Lower leg skin (tissue), 4 donors: ENCODE data around the gene FZD10. TPM values are rescaled to one million over a fixed set of nuclear protein-coding genes. Genes with fewer than 3 reads are reported as not detected.

Experiments used
- DNase-seq, 2 donors: peaks; one replicate each; pipeline ENCODE4 v3.0.0-alpha.2; 2019; ENCODE audit warnings: low spot score in 2 of 2
- H3K4me3 ChIP-seq: fragments of 200-600 bp; sonication (generic); 2 replicates; pipeline ENCODE4 v1.5.1; 2017; ENCODE audit warnings: mild to moderate bottlenecking, low read depth; ENCODE audit not compliant: poor library complexity, severe bottlenecking
- POLR2A ChIP-seq, 2 donors: fragments of 450-650 bp; IDR thresholded peaks; one replicate each; pipeline ENCODE4 v1.6.1; 2016 to 2017; ENCODE audit warnings: antibody characterized with exemption in 2 of 2, mild to moderate bottlenecking in 1 of 2, moderate library complexity in 1 of 2
- WGBS, 2 donors: methylation state at CpG; one replicate each; pipeline ENCODE4 v1.1.5; 2018; 5-methylcytosine and 5-hydroxymethylcytosine counted together
- intact Hi-C: fragments of 100-400 bp; cut with DNase I; formaldehyde crosslinking; loops from one replicate; pipeline ENCODE4 v1.15.0; 2023; ENCODE audit warnings: low total_unique reads
- total RNA-seq, 4 donors: library from RNA; depleted of rRNA; stranded (reverse); fragments of >200 nt; gene quantifications; one replicate each; pipeline ENCODE4 v1.1.0, GENCODE V29; 2016
- TF ChIP-seq, protein P1 (sequence below), 3 donors: fragments of 450-650 bp; IDR thresholded peaks; one replicate each; pipeline ENCODE4 v1.5.1; 2016; ENCODE audit warnings: antibody characterized with exemption in 3 of 3, mild to moderate bottlenecking in 3 of 3, moderate library complexity in 2 of 3

FZD10 gene
- total RNA-seq, 4 donors from 2014 or later, result 11.0 to 33.2 (median 19.3) TPM

DNA sequence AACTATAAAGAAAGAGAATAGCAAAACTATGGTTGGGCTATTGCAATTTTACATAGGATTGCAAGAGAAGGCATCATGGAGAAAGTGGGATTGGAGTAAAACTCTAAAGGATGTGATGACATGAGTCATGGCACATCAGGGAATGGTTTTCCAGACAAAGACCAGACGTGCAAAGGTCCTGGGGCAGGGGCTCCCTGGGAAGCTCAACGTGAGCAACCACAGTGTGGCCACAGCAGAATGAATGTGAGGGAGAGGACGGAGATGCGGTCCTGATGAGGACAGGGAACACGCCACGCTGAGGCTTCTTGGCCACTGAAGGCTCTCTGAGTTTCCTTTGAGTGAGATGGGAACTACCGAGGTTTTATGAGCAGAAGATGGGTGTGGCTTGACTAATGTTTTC, 38.2 kb downstream of the FZD10 start:
- H3K4me3 ChIP-seq, result no peak overlapping the region
- TF ChIP-seq, protein P1, sequence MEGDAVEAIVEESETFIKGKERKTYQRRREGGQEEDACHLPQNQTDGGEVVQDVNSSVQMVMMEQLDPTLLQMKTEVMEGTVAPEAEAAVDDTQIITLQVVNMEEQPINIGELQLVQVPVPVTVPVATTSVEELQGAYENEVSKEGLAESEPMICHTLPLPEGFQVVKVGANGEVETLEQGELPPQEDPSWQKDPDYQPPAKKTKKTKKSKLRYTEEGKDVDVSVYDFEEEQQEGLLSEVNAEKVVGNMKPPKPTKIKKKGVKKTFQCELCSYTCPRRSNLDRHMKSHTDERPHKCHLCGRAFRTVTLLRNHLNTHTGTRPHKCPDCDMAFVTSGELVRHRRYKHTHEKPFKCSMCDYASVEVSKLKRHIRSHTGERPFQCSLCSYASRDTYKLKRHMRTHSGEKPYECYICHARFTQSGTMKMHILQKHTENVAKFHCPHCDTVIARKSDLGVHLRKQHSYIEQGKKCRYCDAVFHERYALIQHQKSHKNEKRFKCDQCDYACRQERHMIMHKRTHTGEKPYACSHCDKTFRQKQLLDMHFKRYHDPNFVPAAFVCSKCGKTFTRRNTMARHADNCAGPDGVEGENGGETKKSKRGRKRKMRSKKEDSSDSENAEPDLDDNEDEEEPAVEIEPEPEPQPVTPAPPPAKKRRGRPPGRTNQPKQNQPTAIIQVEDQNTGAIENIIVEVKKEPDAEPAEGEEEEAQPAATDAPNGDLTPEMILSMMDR (IDR thresholded peaks at IDR 0.05), result no peak
- no peak for TF ChIP-seq POLR2A (IDR thresholded peaks at IDR 0.05)
- WGBS, 2 donors, result 82 to 88% methylated on average over 7 of the region's 7 CpGs
- DNase-seq, result peak in 1 of 2 donors; percentile 43
- intact Hi-C loops, result no loop called here

DNA sequence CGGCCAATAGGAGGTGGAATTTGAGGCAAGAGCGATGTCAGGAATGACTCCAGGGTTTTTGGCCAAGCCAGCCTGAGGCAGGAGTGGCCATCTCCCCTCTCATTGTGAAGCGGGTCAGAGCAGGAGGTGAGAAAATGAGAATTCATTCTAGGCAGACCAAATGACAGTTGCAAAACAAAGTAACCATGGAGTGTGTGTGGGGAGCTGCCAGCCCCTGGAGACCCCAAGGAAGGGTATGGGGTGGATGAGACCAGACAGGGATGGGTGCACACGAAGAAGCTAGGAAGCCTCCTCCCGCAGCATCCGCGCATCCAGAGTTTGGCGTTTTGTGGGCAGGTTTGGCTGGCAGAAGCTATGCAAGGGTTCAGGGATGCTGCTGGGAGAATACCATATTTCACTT, 38.8 kb downstream of the FZD10 start:
- H3K4me3 ChIP-seq, result no peak overlapping the region
- DNase-seq, result peak in 1 of 2 donors; percentile 17
- intact Hi-C loops, result no loop called here
- TF ChIP-seq POLR2A (IDR thresholded peaks at IDR 0.05), result no peak
- TF ChIP-seq, protein P1 (IDR thresholded peaks at IDR 0.05), result no peak
- 92 to 96% methylated on average over 8 of the region's 8 CpGs for WGBS, 2 donors

DNA sequence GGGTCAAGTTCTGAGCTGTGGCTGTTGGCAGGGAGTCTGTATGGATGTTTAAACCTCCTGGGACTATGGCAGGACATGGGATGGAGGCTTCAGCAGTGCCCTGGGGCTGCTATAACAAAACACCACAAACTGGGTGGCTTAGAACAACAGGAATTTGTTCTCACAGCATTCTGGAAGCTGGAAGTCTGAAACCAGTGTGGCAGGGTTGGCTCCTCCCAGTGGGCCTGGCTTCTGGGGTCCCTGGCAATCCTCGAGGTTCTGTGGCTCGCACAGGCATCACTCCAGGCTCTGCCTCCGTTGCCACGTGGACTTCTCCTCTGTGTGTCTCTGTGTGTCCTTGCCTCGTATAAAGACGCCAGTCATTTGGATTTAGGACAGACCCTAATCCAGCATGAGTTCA, 39.9 kb downstream of the FZD10 start:
- 69 to 76% methylated on average over 6 of the region's 6 CpGs for WGBS, 2 donors
- TF ChIP-seq, protein P1 (IDR thresholded peaks at IDR 0.05), result no peak
- TF ChIP-seq POLR2A (IDR thresholded peaks at IDR 0.05), result no peak

DNA sequence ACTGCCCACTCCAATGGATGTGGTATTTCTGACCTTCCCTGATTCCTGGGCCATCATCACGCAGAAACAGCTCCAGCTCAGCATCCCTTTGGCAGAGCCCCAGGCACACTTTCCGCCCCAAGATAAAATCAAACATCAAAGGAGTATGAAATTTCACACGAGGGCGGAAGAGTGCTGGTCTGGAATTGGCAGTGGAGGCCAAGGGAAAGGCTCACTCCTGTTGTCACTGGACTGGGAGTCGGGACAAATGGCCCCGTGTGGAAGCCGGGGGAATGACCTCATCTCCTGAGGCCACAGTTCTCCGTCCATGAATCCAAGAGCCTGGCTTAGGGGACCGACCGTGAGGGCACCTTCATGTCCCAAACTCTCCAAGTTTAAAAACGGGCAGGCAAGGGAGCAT, 40.9 kb downstream of the FZD10 start:
- H3K4me3 ChIP-seq, result no peak overlapping the region
- no peak for TF ChIP-seq POLR2A (IDR thresholded peaks at IDR 0.05)
- TF ChIP-seq, protein P1 (IDR thresholded peaks at IDR 0.05), result no peak
- peak in 1 of 2 donors; percentile 76 for DNase-seq
- intact Hi-C loops, result no loop called here
- 59% methylated on average over 11 of the region's 11 CpGs for WGBS, 2 donors

More for the DNA sequence above, 39.9 kb downstream of the FZD10 start:
- no peak overlapping the region for H3K4me3 ChIP-seq
- intact Hi-C loops, result no loop called here
- peak in 1 of 2 donors; percentile 59 for DNase-seq

DNA sequence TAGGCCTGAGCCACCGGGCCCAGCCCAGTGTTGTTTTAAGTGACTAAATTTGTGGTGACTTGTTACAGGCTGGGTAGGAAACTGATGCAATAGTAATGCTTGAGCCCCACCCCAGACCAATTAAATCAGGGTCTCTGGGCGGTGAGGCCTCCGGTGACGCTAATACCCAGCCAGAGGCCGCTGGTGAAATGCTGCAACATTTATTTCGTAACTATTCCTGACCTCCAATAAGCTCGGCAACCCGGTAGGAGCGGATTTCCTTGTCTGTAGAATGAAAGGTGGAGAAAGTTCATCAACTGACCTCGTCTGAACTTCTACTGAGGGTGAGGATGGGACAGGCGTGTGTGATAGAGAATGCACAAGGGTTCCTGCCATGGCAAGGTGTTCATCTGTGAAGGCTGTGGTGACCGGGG, 42.3 kb downstream of the FZD10 start:
- no peak overlapping the region for H3K4me3 ChIP-seq
- WGBS, 2 donors, result 73 to 78% methylated on average over 12 of the region's 12 CpGs
- TF ChIP-seq, protein P1 (IDR thresholded peaks at IDR 0.05), result no peak
- no peak for TF ChIP-seq POLR2A (IDR thresholded peaks at IDR 0.05)
- intact Hi-C loops, result no loop called here
- peak in 1 of 2 donors; percentile 72 for DNase-seq

DNA sequence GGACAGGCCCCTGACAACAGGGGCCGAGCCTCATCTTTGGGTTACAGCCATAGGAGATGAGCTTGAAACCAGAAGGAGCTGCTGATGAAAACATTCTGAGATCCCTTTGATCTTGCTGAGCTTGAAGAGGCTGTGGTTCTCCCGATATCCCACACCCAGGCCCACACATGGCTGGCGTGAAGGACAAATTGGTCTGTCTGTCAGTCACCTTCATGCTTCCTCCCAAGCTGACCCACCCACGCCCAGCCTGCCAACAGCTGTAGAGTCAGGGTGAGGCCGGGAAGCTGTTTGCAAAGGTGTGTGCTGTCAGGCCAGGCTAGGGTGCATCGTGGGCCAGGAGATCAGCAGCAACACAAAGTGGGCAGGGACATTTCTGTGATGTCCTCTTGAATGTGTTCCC, 43.2 kb downstream of the FZD10 start:
- peak in 1 of 2 donors; percentile 82 for DNase-seq
- no peak for TF ChIP-seq POLR2A (IDR thresholded peaks at IDR 0.05)
- TF ChIP-seq, protein P1 (IDR thresholded peaks at IDR 0.05), result no peak
- intact Hi-C loops, result no loop called here
- H3K4me3 ChIP-seq, result no peak overlapping the region
- 63 to 74% methylated on average over 6 of the region's 6 CpGs for WGBS, 2 donors
